SH-SY5Y (cell line): ENCODE measurements around the gene CYP27B1.

Experiments
- GATA2 ChIP-seq: IDR thresholded peaks from 2 replicates; pipeline ENCODE4 v1.6.1; 2011; ENCODE audit warnings: mild to moderate bottlenecking, low read depth, low read length
- GATA3 ChIP-seq: IDR thresholded peaks from 2 replicates; pipeline ENCODE4 v1.6.1; 2011; ENCODE audit warnings: low read depth, mild to moderate bottlenecking, low read length, moderate library complexity

DNA sequence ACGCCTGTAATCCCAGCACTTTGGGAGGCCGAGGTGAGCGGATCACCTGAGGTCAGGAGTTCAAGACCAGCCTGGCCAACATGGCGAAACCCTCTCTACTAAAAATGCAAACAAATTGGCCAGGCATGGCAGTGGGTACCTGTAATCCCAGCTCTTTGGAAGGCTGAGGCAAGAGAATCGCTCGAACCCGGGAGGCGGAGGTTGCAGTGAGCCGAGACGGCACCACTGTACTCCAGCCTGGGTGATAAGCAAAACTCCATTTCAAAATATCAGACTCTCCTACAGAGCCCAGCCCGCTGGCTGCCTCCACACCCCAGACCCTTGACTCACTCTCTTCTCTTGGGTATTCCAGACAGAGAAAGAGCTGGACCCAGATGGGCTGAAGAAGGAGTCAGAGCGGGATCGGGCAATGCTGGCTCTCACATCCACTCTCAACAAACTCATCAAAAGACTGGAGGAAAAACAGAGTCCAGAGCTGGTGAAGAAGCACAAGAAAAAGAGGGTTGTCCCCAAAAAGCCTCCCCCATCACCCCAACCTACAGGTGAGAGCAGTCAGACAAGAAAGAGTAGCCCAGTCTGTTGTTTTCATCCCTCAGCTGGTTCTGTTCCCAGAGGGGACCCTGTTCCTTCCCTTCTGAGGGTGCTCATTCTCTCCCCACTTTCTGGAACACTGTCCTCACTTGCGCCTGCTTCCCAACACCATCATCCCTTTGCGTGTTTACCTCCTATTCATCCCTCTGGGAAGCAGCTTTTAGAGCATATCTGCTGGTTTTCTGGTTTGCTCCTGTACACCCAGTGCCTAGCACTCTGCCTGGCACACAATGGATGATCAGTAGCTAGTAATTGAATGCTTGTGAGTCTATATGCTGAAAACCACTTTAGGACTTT is 48.0 kb downstream of the CYP27B1 start:
- TF ChIP-seq GATA2: no peak
- TF ChIP-seq GATA3: no peak
